GM04503 (cell line): ENCODE data around the gene IGIP.
"Not testable (repeated sequence)": the region's sequence is repeated elsewhere in the genome, so short reads cannot be mapped to it uniquely, and the experiment has no call there.

ENCODE experiments used
- DNase-seq: peaks from one replicate; pipeline ENCODE4 v3.0.0-alpha.2; 2012; ENCODE audit warnings: low read depth

The IGIP gene

GRCh38 chr5:140141241-140141640 lies 15.5 kb downstream of the IGIP start:
- peak; percentile 68 for DNase-seq

- DNase-seq: no peak
Observed at GRCh38 chr5:140142246-140142645, 16.5 kb downstream of the IGIP start.

DNA sequence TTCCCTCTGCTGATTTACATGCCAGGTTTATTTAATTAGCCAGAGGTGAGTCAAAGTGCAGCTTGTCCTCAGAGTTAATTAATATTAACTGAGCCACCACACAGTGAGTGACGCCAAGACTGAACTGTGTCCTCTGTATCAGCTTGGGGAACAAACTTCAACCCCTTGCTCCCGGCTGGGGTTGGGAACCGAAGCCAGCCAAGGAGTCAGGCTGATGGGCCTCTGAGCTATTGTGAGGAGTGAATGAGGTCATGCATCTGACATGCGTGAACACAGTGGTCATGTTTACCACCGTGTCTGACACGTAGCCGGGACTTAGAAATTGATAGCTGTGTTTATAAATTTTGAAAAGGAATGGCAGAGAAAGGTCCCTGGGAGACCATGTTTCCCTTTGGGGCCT lies 17.1 kb downstream of the IGIP start:
- no peak for DNase-seq

DNA sequence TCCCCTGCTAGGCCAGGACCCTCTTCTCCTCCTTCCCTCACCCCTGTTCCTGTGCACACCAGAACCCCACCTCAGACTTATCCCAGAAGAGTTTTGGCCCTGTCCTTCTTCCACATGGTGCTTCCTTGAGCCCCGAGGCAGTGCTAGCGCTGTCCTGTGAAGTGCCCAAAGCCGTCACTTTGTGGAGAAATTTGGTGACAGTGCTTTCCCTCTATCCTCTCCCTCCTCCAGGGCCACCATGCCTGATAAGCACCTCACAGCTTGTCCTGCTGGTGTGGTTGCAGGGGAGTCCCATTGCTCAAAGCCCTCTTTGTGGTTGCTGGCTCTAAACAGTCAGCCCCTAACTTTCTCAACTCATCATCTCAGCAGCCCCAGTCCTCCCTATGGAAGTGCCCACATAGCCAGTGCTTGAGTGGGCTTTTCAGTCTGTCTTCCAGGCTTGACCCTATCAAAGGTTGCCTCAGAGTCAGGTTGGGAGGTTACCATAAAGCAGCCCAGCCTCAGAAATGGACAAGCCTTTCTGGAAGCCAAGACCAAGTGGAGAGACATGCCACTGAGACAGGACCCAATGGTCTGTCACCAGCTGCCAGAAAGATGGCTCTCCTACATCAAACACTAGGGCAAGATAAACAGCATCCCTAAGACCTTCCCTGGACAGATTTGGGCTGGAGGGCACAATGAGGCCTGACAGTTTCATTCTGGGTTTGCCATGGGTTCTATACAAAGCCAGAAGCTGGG lies 18.0 kb downstream of the IGIP start:
- no peak for DNase-seq

- DNase-seq: no peak
Observed at GRCh38 chr5:140145256-140145655, 19.5 kb downstream of the IGIP start.

GRCh38 chr5:140145818-140146522 lies 20.2 kb downstream of the IGIP start:
- peak; percentile 19 for DNase-seq

- no peak for DNase-seq
Observed at GRCh38 chr5:140146523-140146842, 20.7 kb downstream of the IGIP start.

DNA sequence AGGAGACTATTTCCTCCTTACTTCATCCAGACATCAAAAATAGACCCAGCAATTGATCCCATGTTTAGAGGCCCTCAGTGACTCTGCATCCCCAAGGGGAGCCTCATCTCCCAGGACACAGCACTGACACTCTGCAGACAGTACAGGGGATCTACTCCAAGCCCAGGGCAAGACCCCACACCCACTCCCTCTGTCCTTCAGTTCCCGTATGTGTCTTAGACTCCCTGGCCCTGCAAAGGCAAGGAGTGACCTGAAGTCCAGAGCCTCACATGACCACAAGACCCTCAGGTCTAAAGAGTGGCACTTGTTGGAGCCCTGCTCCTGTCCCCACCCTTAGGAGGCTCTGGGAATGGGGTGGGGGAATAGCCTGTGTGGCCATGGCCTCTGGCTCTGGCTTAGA lies 21.7 kb downstream of the IGIP start:
- DNase-seq: no peak

DNA sequence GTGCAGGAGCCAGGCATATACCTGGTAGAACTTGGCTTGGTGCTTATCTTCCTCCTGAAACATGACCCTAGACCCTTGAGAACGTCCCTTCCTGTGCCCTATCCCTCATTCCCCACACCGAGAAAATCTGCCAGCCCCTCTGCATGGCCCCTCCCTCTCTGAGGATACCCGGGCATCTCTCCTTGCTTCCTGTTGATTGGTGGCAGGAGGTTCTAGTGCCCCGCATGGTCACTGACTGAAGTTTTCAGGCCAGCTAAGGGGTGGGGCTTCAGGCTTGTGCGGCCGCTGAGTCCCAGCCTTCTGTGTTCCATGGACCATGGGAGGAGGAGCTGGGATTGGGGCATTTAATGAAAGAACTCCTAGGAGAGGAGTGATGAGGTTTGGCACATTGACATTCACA lies 22.8 kb downstream of the IGIP start:
- DNase-seq: no peak

- DNase-seq: no peak
Observed at GRCh38 chr5:140150201-140150600, 24.5 kb downstream of the IGIP start.

DNA sequence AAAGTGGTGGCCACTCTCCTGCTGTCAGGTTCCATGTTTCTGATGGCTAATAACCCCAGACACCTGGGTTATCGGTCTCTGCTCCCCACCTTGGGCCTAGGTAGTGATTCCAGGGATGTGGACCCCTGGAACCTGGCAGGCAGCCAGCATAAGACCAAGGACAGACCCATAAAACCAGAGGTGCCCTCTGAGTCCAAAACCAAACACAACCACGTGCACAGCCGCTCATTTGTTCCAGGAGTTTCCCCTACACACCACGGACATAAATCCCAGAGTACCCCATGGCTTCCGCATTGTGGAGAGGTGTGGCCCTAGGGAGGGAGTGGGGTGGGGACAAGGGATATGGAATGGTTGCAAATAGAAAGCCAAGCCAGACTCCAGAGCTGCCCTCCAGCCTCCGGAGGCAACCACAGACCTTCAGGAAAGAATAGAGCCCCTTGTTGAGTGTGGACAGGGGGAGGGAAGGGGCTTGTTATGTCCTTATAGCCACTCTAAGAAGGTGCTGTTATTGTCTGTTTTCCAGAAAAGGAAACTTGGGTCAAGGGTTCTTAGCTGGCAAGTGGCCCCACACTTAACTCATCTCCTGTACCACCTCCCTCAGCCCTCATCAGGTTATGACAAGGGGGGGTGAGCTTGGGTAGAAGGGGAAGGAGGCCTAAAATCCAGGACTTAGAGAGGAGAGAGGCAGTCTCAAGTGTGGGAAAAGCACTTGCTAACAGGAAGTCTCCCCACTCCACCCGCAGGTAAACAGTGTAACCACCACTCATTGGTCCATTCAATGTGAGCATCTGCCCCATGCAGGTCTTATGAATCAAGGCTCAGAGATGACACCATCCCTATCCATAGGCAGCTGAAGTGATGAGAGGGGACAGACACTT lies 25.6 kb downstream of the IGIP start:
- DNase-seq: no peak

- DNase-seq: no peak
Observed at GRCh38 chr5:140152022-140152999, 26.6 kb downstream of the IGIP start.

DNA sequence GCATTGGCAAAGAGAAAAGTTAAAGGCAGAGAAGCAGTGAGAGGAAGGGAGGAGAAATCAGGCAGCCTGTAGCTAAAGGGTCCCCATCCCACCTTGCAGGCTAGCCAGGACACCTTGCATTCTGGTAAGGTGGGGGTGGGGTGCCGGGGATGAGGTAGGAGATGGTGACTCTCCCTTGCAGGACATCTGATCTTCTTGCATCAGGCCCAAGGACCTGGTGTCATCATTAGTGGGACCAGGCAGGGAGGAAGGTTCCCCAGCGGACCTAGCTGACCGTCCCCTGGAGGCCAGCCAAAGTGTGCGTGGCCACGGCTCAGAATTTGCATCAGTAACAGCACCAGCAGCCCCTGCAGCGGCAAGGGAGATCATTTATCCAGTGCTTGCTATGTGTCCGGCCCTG lies 27.5 kb downstream of the IGIP start:
- no peak for DNase-seq

DNA sequence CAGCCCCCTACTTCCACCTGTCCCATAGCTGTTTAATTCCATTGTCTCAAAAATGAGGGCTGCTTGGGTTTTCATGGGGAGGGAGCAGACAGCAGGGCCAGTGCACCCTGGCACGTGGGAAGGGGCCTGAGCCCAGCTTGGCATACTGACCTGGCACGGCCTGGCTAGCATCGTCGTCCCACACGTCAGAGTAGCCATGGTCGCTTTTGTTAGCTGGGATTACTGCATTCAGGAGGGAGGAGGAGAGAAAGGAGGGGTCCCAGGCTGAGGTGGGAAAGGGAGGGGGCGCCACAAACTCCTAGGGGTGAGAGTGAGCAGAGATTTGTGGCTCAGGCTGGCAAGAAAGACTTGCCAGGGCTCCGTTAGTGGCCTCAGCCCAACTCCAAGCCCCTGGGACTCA lies 28.2 kb downstream of the IGIP start:
- no peak for DNase-seq

DNA sequence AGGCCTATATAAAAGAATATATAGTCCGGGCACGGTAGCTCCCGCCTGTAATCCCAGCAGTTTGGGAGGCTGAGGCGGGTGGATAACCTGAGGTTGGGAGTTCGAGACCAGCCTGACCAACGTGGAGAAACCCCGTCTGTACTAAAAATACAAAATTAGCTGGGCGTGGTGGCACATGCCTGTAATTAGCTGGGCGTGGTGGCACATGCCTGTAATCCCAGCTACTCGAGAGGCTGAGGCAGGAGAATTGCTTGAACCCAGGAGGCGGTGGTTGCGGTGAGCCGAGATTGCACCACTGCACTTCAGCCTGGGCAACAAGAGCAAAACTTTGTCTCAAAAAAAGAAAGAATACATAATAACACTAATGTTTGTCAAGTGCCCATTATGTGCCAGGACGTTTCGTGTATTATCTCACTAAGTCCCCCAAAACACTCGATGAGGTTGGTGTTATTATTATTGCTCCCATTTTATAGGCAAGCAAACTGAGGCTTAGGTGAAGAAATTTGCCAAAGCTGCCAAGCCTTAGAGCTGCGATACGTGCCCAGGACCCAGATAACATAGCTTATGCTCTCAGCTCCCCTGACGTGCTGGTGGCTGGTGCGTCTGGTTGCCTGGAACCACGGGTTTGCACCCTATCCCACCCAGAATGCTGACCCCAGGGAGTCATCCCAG lies 29.1 kb downstream of the IGIP start:
- not testable (repeated sequence) for DNase-seq

DNA sequence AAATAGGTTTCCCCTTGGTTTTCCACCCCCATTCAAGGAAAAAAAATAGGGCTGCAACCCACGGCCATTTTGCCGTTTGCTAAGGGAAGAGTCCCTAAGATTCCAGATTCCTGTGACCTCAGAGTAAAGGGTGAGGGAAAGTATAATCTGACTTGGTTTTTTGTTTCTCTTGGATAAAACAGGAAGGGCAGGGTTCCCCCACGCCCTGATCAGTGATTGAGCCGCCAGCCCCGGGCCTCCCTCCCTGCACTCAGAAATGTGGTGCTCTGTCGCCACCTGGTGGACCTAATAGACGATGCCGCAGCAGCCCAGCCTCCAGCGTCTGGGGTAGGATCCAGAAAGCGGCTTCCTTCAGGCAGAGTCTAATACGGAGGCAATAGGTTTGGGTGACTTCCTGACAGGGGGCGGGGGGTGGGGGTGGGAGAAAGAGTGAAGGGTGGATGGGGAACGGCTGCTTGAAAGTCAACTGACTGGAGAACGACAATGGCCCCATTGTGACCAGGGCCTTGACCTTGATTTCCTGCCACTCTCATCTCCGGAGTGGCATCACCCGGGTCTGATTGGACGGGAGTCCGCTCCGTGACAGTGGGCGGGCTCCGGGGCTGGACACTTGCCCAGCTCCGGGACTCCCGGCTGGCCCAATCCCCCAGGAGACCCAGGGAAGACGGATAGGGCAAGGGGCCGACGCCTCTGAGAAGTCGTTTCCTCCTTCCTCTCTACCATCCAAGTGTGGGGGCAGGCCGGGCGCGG lies 31.5 kb downstream of the IGIP start:
- DNase-seq: peak; percentile 24

- DNase-seq: no peak
Observed at GRCh38 chr5:140159014-140159927, 33.5 kb downstream of the IGIP start.

DNA sequence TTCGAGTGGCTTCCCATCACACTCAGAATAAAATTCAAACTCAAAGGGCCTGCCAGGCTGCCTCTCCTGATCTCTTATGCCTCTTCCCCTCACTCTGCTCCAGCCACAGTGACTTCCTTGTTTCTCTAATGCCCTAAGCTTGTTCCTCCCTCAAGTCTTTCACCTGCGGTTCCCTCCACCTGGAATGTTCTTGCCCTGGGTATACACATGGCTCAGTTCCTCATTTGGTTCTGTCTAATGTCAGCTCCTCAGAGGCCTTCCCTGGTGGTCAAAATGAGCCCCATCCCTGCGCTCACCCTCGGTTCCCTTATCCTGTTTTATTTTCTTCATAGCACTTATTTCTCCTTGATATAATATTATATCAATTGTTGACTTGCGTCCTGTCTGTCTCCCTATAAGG lies 36.5 kb downstream of the IGIP start:
- no peak for DNase-seq

GRCh38 chr5:140162781-140163180 lies 37.0 kb downstream of the IGIP start:
- no peak for DNase-seq
